Myocyte (in vitro differentiated cells): Measurements from ENCODE around the gene ATP13A1. TPM values are rescaled to one million over a fixed set of nuclear protein-coding genes. Genes with fewer than 3 reads are reported as not detected.

ENCODE experiments used
- DNase-seq: peaks from one replicate; pipeline ENCODE4 v3.0.0-alpha.2; 2012; ENCODE audit warnings: low read depth
- total RNA-seq: library from RNA; depleted of rRNA; stranded (reverse); fragments of >200 nt; gene quantifications from 2 replicates; pipeline ENCODE4 v1.2.3, GENCODE V29; 2014

ATP13A1 gene
- total RNA-seq, 1 donor from 2014 or later: 102 TPM

DNA sequence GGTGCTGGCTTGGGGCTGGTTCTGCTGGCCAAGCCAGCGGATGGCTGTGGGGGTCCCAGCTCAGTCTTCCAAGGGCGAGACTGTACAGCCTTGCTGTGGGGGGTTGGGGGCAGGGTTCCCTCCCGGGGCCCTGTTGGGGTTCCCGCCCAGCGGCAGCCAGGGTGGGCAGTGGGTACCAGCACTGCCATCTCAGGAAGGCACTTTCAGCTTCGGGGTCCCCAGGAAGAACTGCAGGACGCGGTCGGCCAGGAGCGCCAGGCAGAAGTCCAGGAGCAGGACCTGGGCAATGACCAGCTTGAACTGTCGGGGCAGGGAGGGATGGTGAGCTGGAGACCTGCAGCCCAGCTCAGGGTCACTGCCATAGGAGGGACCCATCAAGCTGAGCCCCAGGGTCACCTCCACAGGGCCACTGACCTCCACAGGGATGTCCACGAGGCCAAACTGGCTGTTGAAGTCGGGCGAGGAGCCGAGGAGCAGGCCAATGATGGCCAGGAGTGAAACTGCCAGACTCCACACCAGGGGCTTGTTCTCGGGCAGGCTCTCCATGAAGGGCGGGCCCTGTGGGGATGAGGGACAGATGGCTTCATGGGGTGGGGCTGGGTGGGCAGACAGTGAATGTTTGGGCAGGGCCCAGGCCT is 18.1 kb downstream of the ATP13A1 start:
- no peak for DNase-seq

- DNase-seq: no peak
Measured at GRCh38 chr19:19644054-19644388, 19.5 kb downstream of the ATP13A1 start.

DNA sequence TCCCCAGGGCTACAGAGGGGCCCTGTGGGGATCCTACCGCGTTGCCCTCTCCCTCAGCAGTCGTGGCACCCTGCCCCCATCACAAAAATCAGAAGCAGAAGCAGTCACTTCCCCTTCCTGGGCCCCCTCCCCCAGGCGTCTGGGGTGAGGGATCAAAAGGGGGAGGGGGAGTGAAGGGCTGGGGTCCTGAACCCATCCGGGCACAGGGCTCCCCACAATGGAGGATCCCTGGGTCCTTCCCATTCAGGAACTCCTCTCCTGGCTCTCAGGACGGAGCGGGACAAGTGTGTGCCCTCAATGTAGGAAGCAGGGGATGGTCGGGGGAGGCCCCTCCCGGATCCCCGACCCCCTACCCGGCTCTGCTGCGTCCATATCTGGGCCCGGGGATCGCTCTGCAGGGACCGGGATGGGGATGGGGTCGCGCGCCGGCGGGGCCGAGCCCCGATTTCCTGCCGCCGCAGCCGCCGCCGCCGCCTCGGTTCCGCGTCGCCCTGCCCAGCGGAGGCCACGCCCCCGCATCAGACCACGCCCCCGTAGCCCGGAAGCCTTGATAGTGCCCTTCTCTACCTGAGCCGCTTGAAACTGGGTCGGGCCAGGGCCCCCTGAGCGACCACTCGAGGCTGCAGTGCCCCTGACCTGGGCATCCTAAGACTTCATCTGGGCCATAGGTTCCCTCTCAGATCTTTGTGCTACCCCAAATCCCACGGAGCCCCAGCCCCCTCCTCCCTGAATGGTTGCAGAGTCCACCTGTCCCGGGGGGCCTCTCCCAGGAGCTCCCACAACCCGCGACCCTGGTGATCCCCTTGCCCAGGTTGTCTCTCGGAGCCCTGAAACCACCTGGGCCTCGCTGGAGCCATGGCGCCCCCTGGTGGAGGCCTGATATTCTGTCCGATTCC is 20.1 kb downstream of the ATP13A1 start, which contains the start of gene GMIP:
GMIP (minus strand) TSS at position 500 of the 896 bp plus-strand sequence; CDS start at position 372, 128 bp downstream.
- DNase-seq: peak; percentile 61

- DNase-seq: peak; percentile 72
Measured at GRCh38 chr19:19642506-19643157, 20.8 kb downstream of the ATP13A1 start.

- DNase-seq: no peak
Measured at GRCh38 chr19:19637523-19638251, 25.8 kb downstream of the ATP13A1 start.

- no peak for DNase-seq
Measured at GRCh38 chr19:19637186-19637522, 26.3 kb downstream of the ATP13A1 start.

GRCh38 chr19:19636573-19637185 is 26.8 kb downstream of the ATP13A1 start:
- DNase-seq: no peak

GRCh38 chr19:19635313-19635702 is 28.2 kb downstream of the ATP13A1 start:
- DNase-seq: no peak

- DNase-seq: no peak
Measured at GRCh38 chr19:19634516-19635312, 28.8 kb downstream of the ATP13A1 start.

- no peak for DNase-seq
Measured at GRCh38 chr19:19633711-19634515, 29.6 kb downstream of the ATP13A1 start.

DNA sequence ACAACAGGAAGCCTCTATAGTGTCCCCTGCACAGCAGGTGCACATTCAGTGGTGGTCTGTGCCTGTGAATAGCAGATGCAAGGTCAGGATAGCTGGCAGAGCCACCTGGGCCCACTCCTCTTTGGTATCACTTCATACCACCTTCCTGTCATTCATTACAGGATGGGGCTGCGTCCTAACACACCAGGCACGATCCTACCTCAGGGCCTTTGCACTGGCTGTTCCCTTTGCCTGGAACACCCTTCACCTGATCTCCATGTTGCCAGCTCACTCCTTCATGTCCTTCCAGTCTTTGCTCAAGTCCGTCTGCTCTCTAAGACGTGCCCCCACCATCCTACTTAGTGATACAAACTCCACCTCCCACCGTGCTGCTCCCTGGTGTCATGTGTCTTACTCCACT is 30.8 kb downstream of the ATP13A1 start:
- no peak for DNase-seq

- DNase-seq: no peak
Measured at GRCh38 chr19:19631346-19631745, 32.1 kb downstream of the ATP13A1 start.

DNA sequence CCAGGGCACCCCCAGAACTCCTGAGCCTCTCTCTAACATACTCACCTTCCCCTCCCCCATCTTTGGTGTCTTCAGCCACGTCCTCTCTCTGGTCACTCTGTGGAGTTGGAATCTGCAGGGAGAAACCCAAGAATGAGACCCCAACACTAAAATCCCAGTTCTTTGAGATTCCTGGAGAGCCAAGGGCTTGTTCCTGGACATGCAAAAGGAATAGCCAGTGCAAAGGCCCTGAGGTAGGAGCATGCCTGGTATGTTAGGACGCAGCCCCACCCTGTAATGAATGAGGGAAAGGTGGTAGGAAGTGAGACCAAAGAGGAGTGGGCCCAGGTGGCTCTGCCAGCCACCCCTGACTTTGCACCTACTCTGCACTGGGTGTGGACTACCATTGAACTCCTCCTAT is 33.0 kb downstream of the ATP13A1 start:
- no peak for DNase-seq

DNA sequence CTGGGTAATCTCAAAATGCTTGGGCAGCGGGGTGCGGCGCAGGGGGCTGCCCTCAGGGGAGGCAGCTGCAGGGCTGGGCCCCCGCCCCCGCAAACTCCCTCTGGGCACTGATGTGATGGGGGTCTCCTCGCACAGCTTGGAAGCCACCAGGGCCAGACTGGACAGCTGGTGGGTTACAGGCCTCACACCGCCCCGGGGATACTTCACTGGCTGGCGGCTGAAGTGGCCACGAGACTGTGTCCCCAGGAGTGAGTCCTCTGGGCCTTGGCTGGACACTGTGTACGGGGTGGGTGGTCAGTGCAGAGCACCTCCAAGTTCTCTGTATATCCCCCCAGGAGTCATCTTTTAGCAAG is 33.4 kb downstream of the ATP13A1 start:
- no peak for DNase-seq

DNA sequence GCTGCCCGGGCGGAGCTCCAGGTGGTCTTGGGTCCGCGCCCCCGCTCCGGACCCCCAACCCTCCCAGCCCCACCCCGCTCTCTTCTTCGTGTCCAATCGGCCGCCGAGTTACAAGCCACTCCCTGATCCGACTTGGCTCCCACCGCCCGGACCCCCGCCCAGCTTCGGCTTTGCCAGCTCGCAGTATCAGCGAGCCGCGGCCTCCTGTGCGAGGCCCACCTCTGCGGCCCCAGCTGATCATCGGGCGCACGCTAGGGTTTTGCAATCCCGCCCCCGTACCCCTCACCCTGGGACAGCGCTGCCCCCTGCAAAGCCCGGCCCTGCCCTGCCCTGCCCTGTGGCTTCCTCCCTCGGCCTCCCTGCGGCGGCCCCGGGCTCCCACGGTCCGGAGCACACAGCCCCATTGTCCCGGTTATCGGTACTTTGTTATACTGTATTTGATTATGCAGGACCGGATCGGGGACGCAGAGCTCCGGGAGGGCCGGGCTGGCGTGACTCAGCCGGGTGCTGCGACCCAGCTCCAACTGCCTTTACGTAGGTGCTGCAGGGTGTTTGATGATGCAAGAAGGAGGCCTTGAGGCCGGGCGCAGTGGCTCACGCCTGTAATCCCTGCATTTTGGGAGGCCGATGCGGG is 34.9 kb downstream of the ATP13A1 start:
- no peak for DNase-seq

GRCh38 chr19:19627621-19628500 is 35.6 kb downstream of the ATP13A1 start, which contains the start of gene LPAR2:
LPAR2 (minus strand) TSS chr19:19628220; CDS start chr19:19627275, 945 bp downstream.
- no peak for DNase-seq

DNA sequence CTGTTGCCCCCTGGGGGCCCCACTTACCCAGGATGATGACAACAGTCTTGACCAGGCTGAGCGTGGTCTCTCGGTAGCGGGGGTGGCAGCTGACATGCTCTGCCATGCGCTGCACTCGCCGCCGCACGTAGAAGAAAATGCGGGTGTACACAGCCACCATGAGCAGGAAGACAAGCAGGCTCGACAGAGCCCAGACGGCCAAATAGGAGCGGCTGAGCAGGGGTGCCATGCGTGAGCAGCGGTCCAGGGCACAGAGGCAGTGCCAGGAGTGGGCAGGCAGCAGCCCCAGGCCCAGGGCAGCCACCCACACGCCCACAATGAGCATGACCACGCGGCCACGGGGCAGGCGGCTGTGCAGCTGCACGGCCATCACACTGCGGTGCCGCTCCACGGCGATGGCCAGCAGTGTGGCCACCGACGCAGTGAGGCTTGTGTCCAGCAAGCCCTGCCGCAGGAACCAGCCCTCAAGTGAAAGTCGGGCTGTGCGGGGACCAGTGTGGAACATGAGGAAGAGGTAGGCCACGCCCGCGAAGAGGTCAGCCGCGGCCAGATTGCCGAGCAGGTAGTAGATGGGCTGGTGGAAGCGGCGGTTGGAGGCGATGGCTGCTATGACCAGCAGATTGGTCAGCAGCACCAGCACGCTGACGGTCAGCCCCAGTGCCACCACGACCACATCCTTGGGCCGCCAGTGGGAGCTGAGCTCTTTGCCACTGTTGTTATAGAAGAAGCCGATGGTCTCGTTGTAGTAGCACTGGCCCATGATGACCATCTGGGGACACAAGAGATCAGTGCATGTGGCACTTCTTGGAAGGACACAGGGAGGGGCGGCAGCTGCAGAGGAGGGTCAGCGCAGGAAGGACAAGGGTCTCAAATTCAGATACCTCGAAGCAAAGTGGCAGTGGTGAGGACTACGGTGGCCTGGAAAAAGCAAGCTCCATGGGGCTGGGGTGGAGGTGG is 36.7 kb downstream of the ATP13A1 start:
- DNase-seq: no peak
